ENCODE data around the gene VSIR. TPM values are rescaled to one million over a fixed set of nuclear protein-coding genes. Genes with fewer than 3 reads are reported as not detected.

The VSIR gene
- total and polyA plus RNA-seq, 10 of the 15 experiments (the other 5 are each of a cell fraction or from before 2014, with no cell fraction given), result 0.19 to 12.5 (median 6.7) TPM

- Histone ChIP-seq H4K20me1 (ENCODE audit: control insufficient read depth, insufficient read depth) (no peaks in the 10 kb centered on the region), H3K4me2 (ENCODE audit: control insufficient read depth, insufficient read depth) (no peak overlapping the region), H3K9me3 (replicated peaks; ENCODE audit: control insufficient read depth, insufficient read depth, low read length) (no peaks in the 10 kb centered on the region), H2AFZ (ENCODE audit: control insufficient read depth, low read depth, low read length) (no peak overlapping the region), H3K27ac (ENCODE audit: control insufficient read depth, insufficient read depth) (no peak overlapping the region), H3K27me3 (replicated peaks in 1 of 2; ENCODE audit: control insufficient read depth in 2 of 2, insufficient read depth in 2 of 2, low read length in 1 of 2) (no peaks in the 10 kb centered on the region; a peak in 1 of 4 replicates), H3K4me3 (no peak overlapping the region), H3K79me2 (ENCODE audit: control insufficient read depth, insufficient read depth, low read length) (no peaks in the 10 kb centered on the region), H3K9ac (ENCODE audit: control insufficient read depth, insufficient read depth, low read length) (no peak overlapping the region), H3K4me1 (ENCODE audit: control insufficient read depth, insufficient read depth, low read length) (peaks cover 52% of the 10 kb centered on the region), H3K36me3 (ENCODE audit: control insufficient read depth in 2 of 2, insufficient read depth in 2 of 2, low read length in 1 of 2) (peaks cover 0 to 2% of the 10 kb centered on the region in 2 experiments; a peak in 1 of 4 replicates)
- no TSS peak for BruUV-seq (replicated peaks)
- DNase-seq (ENCODE audit: low read depth, low spot score) (no peak), FAIRE-seq (no peak), ATAC-seq (no peak)
- in situ Hi-C loops (cut with MboI) (no loop called here), intact Hi-C loops (cut with micrococcal nuclease; ENCODE audit: unreplicated experiment) (no loop called here)
- POLR2A ChIA-PET, result interaction anchor here (1.1 kb wide), 1 partner anchor 15 kb away, joined by 3 read pairs; no protein-coding TSS in a partner anchor
- CTCF ChIA-PET, result interaction anchor here (1.6 kb wide), 1 partner anchor 21 kb away, joined by 4 read pairs; no protein-coding TSS in a partner anchor
- RAD21 ChIA-PET (ENCODE audit: unreplicated experiment), result interaction anchor here (1.4 kb wide), 1 partner anchor 21 kb away, joined by 3 read pairs; no protein-coding TSS in a partner anchor
- WGBS (ENCODE audit: insufficient coverage, insufficient replicate concordance, low lambda C conversion rate, missing lambda C conversion rate), result 76% methylated on average over 14 of the region's 14 CpGs
- SMC1A ChIA-PET (ENCODE audit: uncharacterized antibody, unreplicated experiment), result interaction anchor here (1.7 kb wide), 1 partner anchor 15 kb away, joined by 9 read pairs; no protein-coding TSS in a partner anchor
- TF ChIP-seq MLLT1 (IDR thresholded peaks at IDR 0.05) (no peak), RUNX3 (IDR thresholded peaks at IDR 0.05; ENCODE audit: low read length) (no peak), BCLAF1 (IDR thresholded peaks at IDR 0.05) (no peak), PBX3 (IDR thresholded peaks at IDR 0.05; ENCODE audit: insufficient replicate concordance, low read depth, low read length) (no peak), GATAD2B (conservative IDR thresholded peaks at IDR 0.05; ENCODE audit: low read depth) (no peak), HSF1 (IDR thresholded peaks at IDR 0.05; ENCODE audit: low read depth, low read length) (no peak), CBFB (IDR thresholded peaks at IDR 0.05; ENCODE audit: low read depth) (no peak), CEBPZ (IDR thresholded peaks at IDR 0.05; ENCODE audit: low read depth, low read length) (no peak), NFYA (IDR thresholded peaks at IDR 0.05; ENCODE audit: borderline replicate concordance, low read depth, low read length) (no peak), BHLHE40 (IDR thresholded peaks at IDR 0.05; ENCODE audit: borderline replicate concordance in 1 of 2, low read depth in 2 of 2, low read length in 1 of 2) (no peak), CBX3 (IDR thresholded peaks at IDR 0.05; ENCODE audit: borderline replicate concordance, low read depth) (no peak)
These were observed 21.6 kb downstream of the VSIR start for GRCh38 chr10:71751515-71752224.
